Measurements from ENCODE around the gene SLC66A3. TPM values are rescaled to one million over a fixed set of nuclear protein-coding genes. Genes with fewer than 3 reads are reported as not detected.

SLC66A3 gene
- 8.2 and 10.1 TPM in 2 replicates for polyA plus RNA-seq (2014; cell fraction: cytosol; rRNA removed)
- 8.7 and 8.8 TPM in 2 replicates for polyA plus RNA-seq (2014; cell fraction: nucleus; rRNA removed)

GRCh38 chr2:11155381-11156035, at the start of gene SLC66A3:
Gene SLC66A3, plus strand, starts transcription at chr2:11155467. Its CDS starts 80 bp downstream, at chr2:11155547.
- peak; percentile 87 for DNase-seq (ENCODE audit: low spot score)

GRCh38 chr2:11109002-11109401, 46.3 kb upstream of the SLC66A3 start:
- no peak for DNase-seq (ENCODE audit: low spot score)

- no peak for DNase-seq (ENCODE audit: low spot score)
Measured at GRCh38 chr2:11112870-11113428, 42.3 kb upstream of the SLC66A3 start.

GRCh38 chr2:11117776-11118175, 37.5 kb upstream of the SLC66A3 start:
- no peak for DNase-seq (ENCODE audit: low spot score)

GRCh38 chr2:11118761-11119160, 36.5 kb upstream of the SLC66A3 start:
- no peak for DNase-seq (ENCODE audit: low spot score)

- no peak for DNase-seq (ENCODE audit: low spot score)
Measured at GRCh38 chr2:11121099-11121822, 34.0 kb upstream of the SLC66A3 start.

- no peak for DNase-seq (ENCODE audit: low spot score)
Measured at GRCh38 chr2:11121823-11122155, 33.5 kb upstream of the SLC66A3 start.

- DNase-seq (ENCODE audit: low spot score): no peak
Measured at GRCh38 chr2:11122380-11122779, 32.9 kb upstream of the SLC66A3 start.

GRCh38 chr2:11123001-11123809, 32.1 kb upstream of the SLC66A3 start:
- DNase-seq (ENCODE audit: low spot score): no peak

GRCh38 chr2:11123856-11124759, 31.2 kb upstream of the SLC66A3 start:
- peak; percentile 41 for DNase-seq (ENCODE audit: low spot score)

- DNase-seq (ENCODE audit: low spot score): no peak
Measured at GRCh38 chr2:11124760-11125068, 30.6 kb upstream of the SLC66A3 start.

GRCh38 chr2:11127761-11128160, 27.5 kb upstream of the SLC66A3 start:
- no peak for DNase-seq (ENCODE audit: low spot score)

GRCh38 chr2:11128243-11128951, 26.9 kb upstream of the SLC66A3 start:
- DNase-seq (ENCODE audit: low spot score): no peak

GRCh38 chr2:11129598-11130449, 25.4 kb upstream of the SLC66A3 start:
- DNase-seq (ENCODE audit: low spot score): peak; percentile 75

GRCh38 chr2:11131166-11131920, 23.9 kb upstream of the SLC66A3 start:
- no peak for DNase-seq (ENCODE audit: low spot score)

- no peak for DNase-seq (ENCODE audit: low spot score)
Measured at GRCh38 chr2:11132036-11132671, 23.1 kb upstream of the SLC66A3 start.

GRCh38 chr2:11133238-11133935, 21.9 kb upstream of the SLC66A3 start:
- peak; percentile 58 for DNase-seq (ENCODE audit: low spot score)

GRCh38 chr2:11133936-11134320, 21.3 kb upstream of the SLC66A3 start:
- no peak for DNase-seq (ENCODE audit: low spot score)

All from SK-N-DZ (cell line).